GM12878 (cell line): ENCODE measurements around the gene ANXA5. TPM values are rescaled to one million over a fixed set of nuclear protein-coding genes. Genes with fewer than 3 reads are reported as not detected.

ENCODE experiments used
- ATAC-seq: fragments of 200-7000 bp; cut with Tn5 transposase; 3 replicates; pipeline ENCODE4 v1.9.1; 2020; ENCODE audit warnings: mild to moderate bottlenecking, moderate library complexity
- BruUV-seq: library from RNA; stranded (reverse); fragments of 400-500 nt; replicated peaks from 2 replicates; lab custom pipeline; 2021; lab: Mats Ljungman, UMichigan
- CTCF ChIA-PET: fragments of 300-600 bp; sonication (Branson Sonifier 250); formaldehyde crosslinking; extraction: SDS; loops from one replicate; lab custom pipeline; 2021; ENCODE audit warnings: inconsistent platforms; lab: Yijun Ruan, JAX
- POLR2A ChIA-PET: fragments of 350-600 bp; formaldehyde crosslinking; extraction: SDS; loops from one replicate; lab custom pipeline; 2021; ENCODE audit warnings: inconsistent platforms; lab: Charles Lee
- RAD21 ChIA-PET: fragments of 300-600 bp; sonication (Branson Sonifier 250); formaldehyde crosslinking; loops from one replicate; lab custom pipeline; 2023; ENCODE audit warnings: antibody characterized with exemption; ENCODE audit not compliant: unreplicated experiment; lab: Charles Lee
- SMC1A ChIA-PET: fragments of 300-600 bp; sonication (Branson Sonifier 250); formaldehyde crosslinking; loops from one replicate; lab custom pipeline; 2023; ENCODE audit not compliant: unreplicated experiment, uncharacterized antibody; lab: Charles Lee
- DNase-seq: peaks from one replicate; pipeline ENCODE4 v3.0.0-alpha.2; 2011; ENCODE audit warnings: low read depth, low spot score
- FAIRE-seq: peaks from 3 replicates; lab custom pipeline; 2011; peaks lifted over from hg19 to GRCh38; lab: Jason Lieb, UNC
- H2AFZ ChIP-seq: 2 replicates; pipeline ENCODE4 v1.6.0; 2011; ENCODE audit warnings: low read depth, low read length, control low read depth; ENCODE audit not compliant: control insufficient read depth
- H3K27ac ChIP-seq: 2 replicates; pipeline ENCODE4 v1.5.1; 2011; ENCODE audit warnings: control low read depth; ENCODE audit not compliant: control insufficient read depth, insufficient read depth
- H3K27me3 ChIP-seq, 2 experiments: replicated peaks in 1 of 2; 2 replicates each; pipeline versions ENCODE4 v1.6.0 to v1.6.1; 2011; ENCODE audit warnings: low read length in 1 of 2; ENCODE audit not compliant: control insufficient read depth in 2 of 2, insufficient read depth in 2 of 2
- H3K36me3 ChIP-seq, 2 experiments: 2 replicates each; pipeline ENCODE4 v1.5.1; 2011; ENCODE audit warnings: low read length in 1 of 2; ENCODE audit not compliant: control insufficient read depth in 2 of 2, insufficient read depth in 2 of 2
- H3K4me1 ChIP-seq: 2 replicates; pipeline ENCODE4 v1.6.1; 2011; ENCODE audit warnings: mild to moderate bottlenecking, low read length, moderate library complexity, mixed read lengths; ENCODE audit not compliant: control insufficient read depth, insufficient read depth
- H3K4me2 ChIP-seq: 2 replicates; pipeline ENCODE4 v1.6.0; 2011; ENCODE audit warnings: control low read depth; ENCODE audit not compliant: control insufficient read depth, insufficient read depth
- H3K4me3 ChIP-seq: fragments of 200-600 bp; sonication (generic); 2 replicates; pipeline ENCODE4 v1.5.1; 2016
- H3K79me2 ChIP-seq: 2 replicates; pipeline ENCODE4 v1.6.0; 2011; ENCODE audit warnings: low read length; ENCODE audit not compliant: control insufficient read depth, insufficient read depth
- H3K9ac ChIP-seq: 2 replicates; pipeline ENCODE4 v1.8.0; 2011; ENCODE audit warnings: low read length, control low read depth, mixed read lengths; ENCODE audit not compliant: control insufficient read depth, insufficient read depth
- H3K9me3 ChIP-seq: replicated peaks from 3 replicates; pipeline ENCODE4 v1.5.1; 2011; ENCODE audit warnings: mild to moderate bottlenecking, low read length; ENCODE audit not compliant: control insufficient read depth, insufficient read depth
- H4K20me1 ChIP-seq: 2 replicates; pipeline ENCODE4 v1.6.0; 2011; ENCODE audit not compliant: control insufficient read depth, insufficient read depth
- BACH1 ChIP-seq: fragments of 450-650 bp; IDR thresholded peaks from 2 replicates; pipeline ENCODE4 v1.6.1; 2017; ENCODE audit warnings: mild to moderate bottlenecking, borderline replicate concordance
- CBFB ChIP-seq: IDR thresholded peaks from 2 replicates; pipeline ENCODE4 v1.6.1; 2016; ENCODE audit warnings: antibody characterized with exemption, low read depth
- E2F4 ChIP-seq: IDR thresholded peaks from 2 replicates; pipeline ENCODE4 v1.6.1; 2012; ENCODE audit warnings: low read depth, low read length, improper control_type of control experiment
- EZH2 ChIP-seq: IDR thresholded peaks from 2 replicates; pipeline ENCODE4 v1.6.1; 2012; ENCODE audit warnings: low read depth, mild to moderate bottlenecking, control low read depth, inconsistent platforms, low read length, borderline replicate concordance; ENCODE audit not compliant: control insufficient read depth
- IKZF1 ChIP-seq: fragments of 450-650 bp; conservative IDR thresholded peaks from 2 replicates; pipeline ENCODE4 v1.6.1; 2017; ENCODE audit warnings: antibody characterized with exemption, mild to moderate bottlenecking
- NFIC ChIP-seq: IDR thresholded peaks from 2 replicates; pipeline ENCODE4 v1.6.1; 2012; ENCODE audit warnings: low read depth, mild to moderate bottlenecking, inconsistent platforms, low read length, moderate library complexity
- NRF1 ChIP-seq: conservative IDR thresholded peaks from 2 replicates; pipeline ENCODE4 v1.6.1; 2011; ENCODE audit warnings: mild to moderate bottlenecking, low read depth, low read length, improper control_type of control experiment
- PKNOX1 ChIP-seq: fragments of 450-650 bp; IDR thresholded peaks from 2 replicates; pipeline ENCODE4 v1.6.1; 2016; ENCODE audit warnings: mild to moderate bottlenecking
- SIN3A ChIP-seq: IDR thresholded peaks from 2 replicates; pipeline ENCODE4 v1.6.1; 2012; ENCODE audit warnings: low read depth, low read length, improper control_type of control experiment
- WGBS: methylation state at CpG from one replicate; pipeline ENCODE4 v1.1.6; 2016; ENCODE audit warnings: low lambda C conversion rate; ENCODE audit not compliant: insufficient replicate concordance, insufficient coverage; ENCODE audit errors: missing lambda C conversion rate; 5-methylcytosine and 5-hydroxymethylcytosine counted together
- in situ Hi-C: fragments of 300-500 bp; cut with MboI; formaldehyde crosslinking; loops from 9 replicates; pipeline ENCODE4 v1.14.3; 2018; ENCODE audit warnings: mixed read lengths
- intact Hi-C: fragments of 100-400 bp; cut with micrococcal nuclease; formaldehyde crosslinking; loops from one replicate; pipeline ENCODE4 v1.14.2; 2022; ENCODE audit not compliant: unreplicated experiment
- polyA plus RNA-seq, 11 experiments: library from polyadenylated mRNA; depleted of rRNA in 4 of 11; unstranded in 6 of 11; stranded (reverse) in 5 of 11; fragments of >200 nt; fragmentation: Nextera tagmentation in 4 of 11; fragmentation: Illumina TruSeq in 1 of 11; extraction: Ambion mirVana in 4 of 11; extraction: Trizol in 1 of 11; gene quantifications; 1 replicate in 1 of 11; 2 replicates in 10 of 11; pipeline versions ENCODE4 v1.2.1 to v1.2.3, GENCODE V29; 2011 to 2016; ENCODE audit warnings: inconsistent platforms in 2 of 11, missing spikeins in 2 of 11, low read depth in 1 of 11
- total RNA-seq, 4 experiments: library from RNA; depleted of rRNA in 3 of 4; stranded (reverse); fragments of >200 nt in 3 of 4; fragmentation: Illumina TruSeq in 1 of 4; extraction: Trizol in 1 of 4; gene quantifications; 2 replicates each; pipeline versions ENCODE4 v1.2.1 to v1.2.3, GENCODE V29; 2013 to 2021
- TF ChIP-seq, protein P1 (sequence below): fragments of 150-350 bp; IDR thresholded peaks from 2 replicates; pipeline ENCODE4 v1.6.1; 2016; ENCODE audit warnings: low read depth, low read length
- TF ChIP-seq, protein P2 (sequence below): IDR thresholded peaks from 2 replicates; pipeline ENCODE4 v1.6.1; 2011; ENCODE audit warnings: borderline replicate concordance, low read depth, mild to moderate bottlenecking, moderate library complexity, mixed read lengths, low read length; ENCODE audit not compliant: insufficient read depth; ENCODE audit errors: extremely low read length

ANXA5 gene
- total and polyA plus RNA-seq, 10 of the 15 experiments (the other 5 are each of a cell fraction or from before 2014, with no cell fraction given) = 101 to 249 (median 169) TPM

DNA sequence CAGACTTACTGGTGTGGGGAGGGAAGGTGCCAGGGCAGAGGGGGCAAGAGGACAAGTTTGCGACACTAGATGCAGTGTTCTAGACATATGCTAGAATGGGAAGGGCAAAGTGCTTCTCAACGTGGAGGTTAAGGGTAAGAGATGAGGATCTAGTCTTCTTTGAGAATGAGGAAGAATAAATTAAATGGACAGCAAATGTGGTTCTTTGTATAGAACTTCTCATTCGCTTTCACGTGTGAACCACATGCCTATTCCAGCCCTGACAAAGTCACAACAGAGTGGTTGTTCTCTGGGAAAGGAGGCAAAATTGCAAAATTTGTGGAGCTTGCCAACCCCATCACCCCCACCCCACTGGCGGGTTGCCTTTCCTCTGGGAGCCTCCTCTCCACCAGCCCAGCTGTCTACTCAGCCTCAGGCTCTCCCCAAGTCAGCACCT lies 1.5 kb upstream of the ANXA5 start:
- Histone ChIP-seq H2AFZ (no peak overlapping the region), H3K9me3 (no peaks in the 10 kb centered on the region), H4K20me1 (no peaks in the 10 kb centered on the region), H3K9ac (no peak overlapping the region), H3K36me3 (no peaks in the 10 kb centered on the region)
- WGBS = 52% methylated on average over 5 of the region's 5 CpGs
- ChIA-PET RAD21 (no interaction called here), SMC1A (no interaction called here), POLR2A (no interaction called here), CTCF (no interaction called here)
- in situ Hi-C loops (no loop called here), intact Hi-C loops (loop anchor here (5.0 kb wide), 1 partner anchor 174 kb away; the partner anchor contains the start of gene BBS7)
- FAIRE-seq (no peak), DNase-seq (no peak)
- TF ChIP-seq E2F4 (no peak), SIN3A (no peak), NFIC (no peak), IKZF1 (no peak), PKNOX1 (no peak), EZH2 (no peak), NRF1 (no peak), BACH1 (no peak), CBFB (no peak)
- TF ChIP-seq, protein P1, sequence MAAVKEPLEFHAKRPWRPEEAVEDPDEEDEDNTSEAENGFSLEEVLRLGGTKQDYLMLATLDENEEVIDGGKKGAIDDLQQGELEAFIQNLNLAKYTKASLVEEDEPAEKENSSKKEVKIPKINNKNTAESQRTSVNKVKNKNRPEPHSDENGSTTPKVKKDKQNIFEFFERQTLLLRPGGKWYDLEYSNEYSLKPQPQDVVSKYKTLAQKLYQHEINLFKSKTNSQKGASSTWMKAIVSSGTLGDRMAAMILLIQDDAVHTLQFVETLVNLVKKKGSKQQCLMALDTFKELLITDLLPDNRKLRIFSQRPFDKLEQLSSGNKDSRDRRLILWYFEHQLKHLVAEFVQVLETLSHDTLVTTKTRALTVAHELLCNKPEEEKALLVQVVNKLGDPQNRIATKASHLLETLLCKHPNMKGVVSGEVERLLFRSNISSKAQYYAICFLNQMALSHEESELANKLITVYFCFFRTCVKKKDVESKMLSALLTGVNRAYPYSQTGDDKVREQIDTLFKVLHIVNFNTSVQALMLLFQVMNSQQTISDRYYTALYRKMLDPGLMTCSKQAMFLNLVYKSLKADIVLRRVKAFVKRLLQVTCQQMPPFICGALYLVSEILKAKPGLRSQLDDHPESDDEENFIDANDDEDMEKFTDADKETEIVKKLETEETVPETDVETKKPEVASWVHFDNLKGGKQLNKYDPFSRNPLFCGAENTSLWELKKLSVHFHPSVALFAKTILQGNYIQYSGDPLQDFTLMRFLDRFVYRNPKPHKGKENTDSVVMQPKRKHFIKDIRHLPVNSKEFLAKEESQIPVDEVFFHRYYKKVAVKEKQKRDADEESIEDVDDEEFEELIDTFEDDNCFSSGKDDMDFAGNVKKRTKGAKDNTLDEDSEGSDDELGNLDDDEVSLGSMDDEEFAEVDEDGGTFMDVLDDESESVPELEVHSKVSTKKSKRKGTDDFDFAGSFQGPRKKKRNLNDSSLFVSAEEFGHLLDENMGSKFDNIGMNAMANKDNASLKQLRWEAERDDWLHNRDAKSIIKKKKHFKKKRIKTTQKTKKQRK = no peak
- TF ChIP-seq, protein P2, sequence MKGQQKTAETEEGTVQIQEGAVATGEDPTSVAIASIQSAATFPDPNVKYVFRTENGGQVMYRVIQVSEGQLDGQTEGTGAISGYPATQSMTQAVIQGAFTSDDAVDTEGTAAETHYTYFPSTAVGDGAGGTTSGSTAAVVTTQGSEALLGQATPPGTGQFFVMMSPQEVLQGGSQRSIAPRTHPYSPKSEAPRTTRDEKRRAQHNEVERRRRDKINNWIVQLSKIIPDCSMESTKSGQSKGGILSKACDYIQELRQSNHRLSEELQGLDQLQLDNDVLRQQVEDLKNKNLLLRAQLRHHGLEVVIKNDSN = no peak
- TF ChIP-seq, all 136 proteins: peak for 0
- no peak overlapping the region; the same call in 1 of the 2 replicates for H3K4me2 ChIP-seq
- peaks cover 15% of the 10 kb centered on the region for H3K79me2 ChIP-seq
- no TSS peak for BruUV-seq
- H3K27me3 ChIP-seq = no peaks in the 10 kb centered on the region
- H3K4me3 ChIP-seq = no peak overlapping the region
- H3K4me1 ChIP-seq = peaks cover 15% of the 10 kb centered on the region
- no peak for ATAC-seq
- H3K27ac ChIP-seq = no peak overlapping the region
